MG63 (cell line): ENCODE measurements around the gene FEM1C. TPM values are rescaled to one million over a fixed set of nuclear protein-coding genes. Genes with fewer than 3 reads are reported as not detected.

Experiments used
- DNase-seq: peaks from one replicate; pipeline ENCODE4 v3.0.0-alpha.2; 2020
- H3K27me3 ChIP-seq: fragments of 250-450 bp; sonication (Bioruptor Pico); 2 replicates; pipeline ENCODE4 v1.5.1; 2020; ENCODE audit warnings: mild to moderate bottlenecking, moderate library complexity
- H3K36me3 ChIP-seq: fragments of 250-450 bp; sonication (Bioruptor Pico); 2 replicates; pipeline ENCODE4 v1.5.1; 2020; ENCODE audit warnings: mild to moderate bottlenecking, moderate library complexity
- H3K4me3 ChIP-seq: fragments of 250-450 bp; sonication (Bioruptor Pico); 2 replicates; pipeline ENCODE4 v1.5.1; 2020; ENCODE audit warnings: mild to moderate bottlenecking, moderate library complexity
- H3K9me3 ChIP-seq: fragments of 250-450 bp; sonication (Bioruptor Pico); 2 replicates; pipeline ENCODE4 v1.5.1; 2020; ENCODE audit warnings: mild to moderate bottlenecking, moderate library complexity
- total RNA-seq: library from RNA; depleted of rRNA; stranded (reverse); fragments of >200 nt; shearing (Covaris generic); gene quantifications from 2 replicates; pipeline ENCODE4 v1.2.3, GENCODE V29; 2014; ENCODE audit warnings: low replicate concordance; rRNA removed

FEM1C gene, protein sequence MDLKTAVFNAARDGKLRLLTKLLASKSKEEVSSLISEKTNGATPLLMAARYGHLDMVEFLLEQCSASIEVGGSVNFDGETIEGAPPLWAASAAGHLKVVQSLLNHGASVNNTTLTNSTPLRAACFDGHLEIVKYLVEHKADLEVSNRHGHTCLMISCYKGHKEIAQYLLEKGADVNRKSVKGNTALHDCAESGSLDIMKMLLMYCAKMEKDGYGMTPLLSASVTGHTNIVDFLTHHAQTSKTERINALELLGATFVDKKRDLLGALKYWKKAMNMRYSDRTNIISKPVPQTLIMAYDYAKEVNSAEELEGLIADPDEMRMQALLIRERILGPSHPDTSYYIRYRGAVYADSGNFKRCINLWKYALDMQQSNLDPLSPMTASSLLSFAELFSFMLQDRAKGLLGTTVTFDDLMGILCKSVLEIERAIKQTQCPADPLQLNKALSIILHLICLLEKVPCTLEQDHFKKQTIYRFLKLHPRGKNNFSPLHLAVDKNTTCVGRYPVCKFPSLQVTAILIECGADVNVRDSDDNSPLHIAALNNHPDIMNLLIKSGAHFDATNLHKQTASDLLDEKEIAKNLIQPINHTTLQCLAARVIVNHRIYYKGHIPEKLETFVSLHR
- 12.4 and 23.6 TPM in 2 replicates for total RNA-seq

DNA sequence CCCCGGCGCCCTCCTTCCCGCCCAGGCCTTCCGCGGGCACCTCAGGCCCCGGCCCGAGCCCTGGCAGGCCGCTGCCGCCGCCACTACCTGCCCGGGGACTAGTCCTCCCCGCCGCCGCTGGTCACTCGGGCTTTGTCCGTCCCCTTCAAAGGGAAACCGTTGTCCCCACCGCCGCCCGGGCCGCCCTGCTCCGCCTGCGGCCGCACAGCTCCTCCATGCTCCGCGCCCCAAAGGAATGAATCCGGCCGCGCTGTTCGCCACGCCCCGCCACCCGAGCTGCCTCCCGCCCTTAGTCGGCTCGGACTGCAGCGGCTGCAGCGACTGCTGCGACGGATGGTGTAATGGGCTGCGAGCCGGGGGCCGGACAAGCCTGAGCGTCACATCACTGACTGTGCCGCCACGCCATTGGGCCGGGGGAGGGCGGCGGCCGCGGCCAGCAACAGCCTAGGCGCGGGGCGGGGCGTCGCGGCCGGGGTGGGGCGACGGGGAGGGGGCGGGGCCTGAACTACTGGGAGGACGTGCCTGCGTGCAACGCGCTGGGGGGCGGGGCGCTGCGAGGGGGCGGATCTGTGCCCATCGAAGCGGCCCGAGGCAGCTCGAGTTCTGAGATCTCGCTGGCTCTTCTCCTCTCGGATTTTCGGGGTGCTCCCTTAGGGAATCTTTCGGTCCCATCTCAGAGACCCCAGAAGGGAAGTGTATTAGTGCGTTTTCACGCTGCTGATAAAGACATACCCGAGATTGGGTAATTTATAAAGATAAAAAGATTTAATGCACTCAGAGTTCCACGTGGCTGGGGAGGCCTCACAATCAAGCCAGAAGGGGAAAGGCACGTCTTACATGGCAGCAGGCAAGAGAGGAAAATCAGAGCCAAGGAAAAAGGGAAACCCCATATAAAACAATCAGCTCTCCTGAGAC lies at the start of gene FEM1C:
TSS of gene FEM1C (minus strand) at position 340 of the 915 bp plus-strand sequence. CDS start 1,282 bp downstream, outside the sequence.
- Histone ChIP-seq H3K9me3 (peaks cover 9% of the 10 kb centered on the region), H3K27me3 (no peaks in the 10 kb centered on the region), H3K4me3 (peak within 1 kb of the TSS; percentile 88), H3K36me3 (peaks cover 38% of the 10 kb centered on the region)
- peak; percentile 100 for DNase-seq

DNA sequence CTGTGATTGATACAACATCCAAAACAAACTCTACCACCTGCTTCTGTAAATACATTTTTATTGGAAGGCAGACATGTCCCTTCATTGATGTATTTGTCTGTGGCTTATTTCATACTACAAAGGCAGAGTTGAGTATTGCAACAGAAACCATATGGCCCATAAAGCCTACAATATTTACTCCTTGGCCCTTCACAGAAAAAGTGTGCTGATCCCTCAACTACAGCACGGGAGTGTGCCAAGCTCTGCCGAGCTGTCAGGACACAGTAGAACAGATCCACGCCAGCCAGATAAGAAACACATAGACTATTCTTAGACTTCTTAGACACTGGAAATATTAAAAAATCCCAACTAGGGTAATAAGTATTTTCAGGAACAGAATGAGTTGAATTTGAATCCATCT lies 44.5 kb upstream of the FEM1C start:
- H3K27me3 ChIP-seq: no peaks in the 10 kb centered on the region
- H3K4me3 ChIP-seq: no peak overlapping the region
- DNase-seq: no peak
- H3K36me3 ChIP-seq: no peaks in the 10 kb centered on the region
- H3K9me3 ChIP-seq: no peaks in the 10 kb centered on the region

GRCh38 chr5:115588640-115589039 lies 44.1 kb upstream of the FEM1C start:
- DNase-seq: no peak
- no peak overlapping the region for H3K4me3 ChIP-seq
- no peaks in the 10 kb centered on the region for H3K27me3 ChIP-seq
- no peaks in the 10 kb centered on the region for H3K9me3 ChIP-seq
- no peaks in the 10 kb centered on the region for H3K36me3 ChIP-seq

GRCh38 chr5:115586525-115587146 lies 42.1 kb upstream of the FEM1C start:
- H3K36me3 ChIP-seq: no peaks in the 10 kb centered on the region
- no peak overlapping the region for H3K4me3 ChIP-seq
- no peaks in the 10 kb centered on the region for H3K9me3 ChIP-seq
- H3K27me3 ChIP-seq: no peaks in the 10 kb centered on the region
- DNase-seq: no peak

- H3K9me3 ChIP-seq: no peaks in the 10 kb centered on the region
- DNase-seq: no peak
- H3K4me3 ChIP-seq: no peak overlapping the region
- H3K27me3 ChIP-seq: no peaks in the 10 kb centered on the region
- H3K36me3 ChIP-seq: peaks cover 8% of the 10 kb centered on the region
These were observed 40.7 kb upstream of the FEM1C start for GRCh38 chr5:115585265-115585664.

GRCh38 chr5:115584501-115584900 lies 39.9 kb upstream of the FEM1C start:
- no peak overlapping the region for H3K4me3 ChIP-seq
- no peaks in the 10 kb centered on the region for H3K27me3 ChIP-seq
- H3K9me3 ChIP-seq: no peaks in the 10 kb centered on the region
- no peak for DNase-seq
- peaks cover 16% of the 10 kb centered on the region for H3K36me3 ChIP-seq

GRCh38 chr5:115583474-115583873 lies 38.9 kb upstream of the FEM1C start:
- DNase-seq: peak; percentile 70
- H3K9me3 ChIP-seq: no peaks in the 10 kb centered on the region
- peaks cover 26% of the 10 kb centered on the region for H3K36me3 ChIP-seq
- H3K27me3 ChIP-seq: no peaks in the 10 kb centered on the region
- no peak overlapping the region for H3K4me3 ChIP-seq

- Histone ChIP-seq H3K9me3 (peaks cover 7% of the 10 kb centered on the region), H3K36me3 (peaks cover 28% of the 10 kb centered on the region), H3K4me3 (no peak overlapping the region), H3K27me3 (no peaks in the 10 kb centered on the region)
- DNase-seq: no peak
These were observed 36.4 kb upstream of the FEM1C start for GRCh38 chr5:115580941-115581340.

- no peak overlapping the region for H3K4me3 ChIP-seq
- no peak for DNase-seq
- peaks cover 28% of the 10 kb centered on the region for H3K36me3 ChIP-seq
- H3K27me3 ChIP-seq: no peaks in the 10 kb centered on the region
- H3K9me3 ChIP-seq: peaks cover 7% of the 10 kb centered on the region
These were observed 35.2 kb upstream of the FEM1C start for GRCh38 chr5:115579747-115580173.

GRCh38 chr5:115579216-115579615 lies 34.6 kb upstream of the FEM1C start:
- H3K27me3 ChIP-seq: no peaks in the 10 kb centered on the region
- DNase-seq: no peak
- H3K4me3 ChIP-seq: no peak overlapping the region
- peaks cover 7% of the 10 kb centered on the region for H3K9me3 ChIP-seq
- peaks cover 28% of the 10 kb centered on the region for H3K36me3 ChIP-seq

DNA sequence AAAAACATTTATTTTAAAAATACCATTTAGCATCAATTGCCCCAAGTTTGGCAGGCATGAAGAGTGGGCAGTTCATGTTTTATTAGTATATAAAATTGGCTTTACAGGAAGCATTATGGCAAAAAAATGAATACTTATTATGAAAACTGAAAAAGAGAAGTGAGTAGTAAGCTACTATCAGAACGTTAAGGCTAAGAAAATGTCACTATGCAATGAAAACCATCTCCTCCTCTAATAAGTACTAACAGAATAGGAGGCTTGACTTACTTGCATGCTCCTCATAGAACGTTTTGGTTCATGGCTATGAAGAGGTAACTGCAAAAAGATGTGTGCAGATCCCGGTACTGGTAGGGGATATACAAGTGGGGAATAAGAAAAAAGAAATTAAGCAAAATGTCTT lies 34.1 kb upstream of the FEM1C start:
- Histone ChIP-seq H3K36me3 (peaks cover 28% of the 10 kb centered on the region), H3K4me3 (no peak overlapping the region), H3K9me3 (peaks cover 7% of the 10 kb centered on the region), H3K27me3 (no peaks in the 10 kb centered on the region)
- DNase-seq: no peak

- no peak overlapping the region for H3K4me3 ChIP-seq
- H3K36me3 ChIP-seq: peaks cover 28% of the 10 kb centered on the region
- no peak for DNase-seq
- H3K9me3 ChIP-seq: peaks cover 7% of the 10 kb centered on the region
- no peaks in the 10 kb centered on the region for H3K27me3 ChIP-seq
These were observed 33.2 kb upstream of the FEM1C start for GRCh38 chr5:115577741-115578140.

DNA sequence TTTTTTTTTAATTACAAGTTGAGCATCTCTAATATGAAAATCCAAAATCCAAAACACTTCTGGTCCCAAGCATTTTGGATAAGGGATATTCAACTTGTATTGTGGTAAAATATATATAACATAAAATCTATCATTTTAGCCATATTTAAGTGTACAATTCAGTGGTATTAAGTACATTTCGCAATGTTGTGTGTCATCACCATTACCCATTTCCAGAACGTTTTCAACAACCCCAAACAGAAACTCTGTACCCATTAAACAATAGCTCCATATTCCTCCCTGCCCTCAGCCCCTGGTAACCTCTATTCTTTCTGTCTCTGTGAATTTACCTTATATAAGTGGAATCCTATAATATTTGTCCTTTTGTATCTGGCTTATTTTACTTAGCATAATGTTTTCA lies 32.8 kb upstream of the FEM1C start:
- Histone ChIP-seq H3K4me3 (no peak overlapping the region), H3K27me3 (no peaks in the 10 kb centered on the region), H3K36me3 (peaks cover 28% of the 10 kb centered on the region), H3K9me3 (peaks cover 7% of the 10 kb centered on the region)
- DNase-seq: no peak

GRCh38 chr5:115575167-115576070 lies 30.8 kb upstream of the FEM1C start:
- no peaks in the 10 kb centered on the region for H3K27me3 ChIP-seq
- H3K9me3 ChIP-seq: peaks cover 7% of the 10 kb centered on the region
- H3K36me3 ChIP-seq: peaks cover 21% of the 10 kb centered on the region
- no peak overlapping the region for H3K4me3 ChIP-seq
- DNase-seq: no peak

- Histone ChIP-seq H3K36me3 (no peaks in the 10 kb centered on the region), H3K27me3 (no peaks in the 10 kb centered on the region), H3K4me3 (no peak overlapping the region), H3K9me3 (peaks cover 7% of the 10 kb centered on the region)
- no peak for DNase-seq
These were observed 28.6 kb upstream of the FEM1C start for GRCh38 chr5:115573133-115573532.

DNA sequence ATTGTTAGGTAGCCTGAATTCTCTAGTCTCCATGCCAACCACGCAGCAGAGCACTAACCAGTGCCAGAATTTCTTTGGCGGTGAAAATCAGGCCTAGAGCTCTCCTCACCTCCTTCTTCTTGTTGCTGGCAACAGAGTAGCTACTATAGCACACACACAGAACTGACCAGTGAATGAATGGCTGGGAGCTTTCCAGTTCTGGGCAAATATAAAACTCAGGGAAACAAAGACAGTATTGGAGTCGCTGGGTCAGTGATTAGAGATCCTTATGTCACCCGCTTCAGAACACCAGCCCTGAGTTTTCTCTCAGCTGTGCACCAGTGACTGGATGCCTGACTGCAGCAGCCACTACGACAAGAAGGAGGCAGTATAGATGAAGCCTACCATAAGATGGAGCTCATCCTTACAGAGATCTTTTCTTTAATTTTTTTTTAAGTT lies 26.9 kb upstream of the FEM1C start:
- no peaks in the 10 kb centered on the region for H3K9me3 ChIP-seq
- no peak overlapping the region for H3K4me3 ChIP-seq
- no peaks in the 10 kb centered on the region for H3K36me3 ChIP-seq
- no peak for DNase-seq
- H3K27me3 ChIP-seq: no peaks in the 10 kb centered on the region
